CD4-positive, alpha-beta T cell treated with Interleukin-4 for 1 hour (primary cell): ENCODE measurements around the gene PABPN1L.

ENCODE experiments used
- DNase-seq, 2 donors: peaks; one replicate each; pipeline ENCODE4 v3.0.0-alpha.2; 2020 to 2022

PABPN1L gene

DNA sequence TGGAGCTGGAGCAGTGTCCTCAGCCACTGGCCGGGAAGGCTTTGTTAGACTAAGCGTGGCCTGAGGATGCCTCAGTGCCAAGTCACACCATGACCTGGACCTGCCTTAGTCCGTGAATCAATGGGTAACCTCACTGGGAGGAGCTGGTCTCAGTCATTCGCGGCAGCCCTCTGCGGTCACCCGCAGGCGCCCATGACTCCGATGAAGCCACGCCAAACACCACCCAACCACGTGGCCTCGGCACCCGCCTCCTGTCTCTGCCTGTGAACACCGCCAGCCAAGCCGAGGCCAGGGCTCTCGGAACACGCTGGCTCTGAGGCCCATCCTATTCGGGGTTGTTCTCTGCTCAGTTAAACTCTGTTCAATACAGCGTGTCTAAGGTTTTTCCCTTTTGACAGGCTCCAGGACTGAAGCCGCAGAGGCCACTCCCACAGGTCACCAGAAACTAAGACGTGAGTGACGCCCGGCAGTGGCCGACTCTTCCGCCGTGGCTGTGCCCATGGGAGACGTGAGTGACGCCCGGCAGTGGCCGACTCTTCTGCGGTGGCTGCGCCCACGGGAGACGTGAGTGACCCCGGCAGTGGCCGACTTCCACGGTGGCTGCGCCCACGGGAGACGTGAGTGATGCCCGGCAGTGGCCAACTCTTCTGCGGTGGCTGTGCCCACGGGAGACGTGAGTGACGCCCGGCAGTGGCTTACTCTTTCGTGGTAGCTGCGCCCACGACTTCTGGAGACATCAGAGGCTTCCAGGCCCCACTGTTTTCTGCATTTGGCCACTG lies 16.8 kb upstream of the PABPN1L start:
- DNase-seq, result no peak

DNA sequence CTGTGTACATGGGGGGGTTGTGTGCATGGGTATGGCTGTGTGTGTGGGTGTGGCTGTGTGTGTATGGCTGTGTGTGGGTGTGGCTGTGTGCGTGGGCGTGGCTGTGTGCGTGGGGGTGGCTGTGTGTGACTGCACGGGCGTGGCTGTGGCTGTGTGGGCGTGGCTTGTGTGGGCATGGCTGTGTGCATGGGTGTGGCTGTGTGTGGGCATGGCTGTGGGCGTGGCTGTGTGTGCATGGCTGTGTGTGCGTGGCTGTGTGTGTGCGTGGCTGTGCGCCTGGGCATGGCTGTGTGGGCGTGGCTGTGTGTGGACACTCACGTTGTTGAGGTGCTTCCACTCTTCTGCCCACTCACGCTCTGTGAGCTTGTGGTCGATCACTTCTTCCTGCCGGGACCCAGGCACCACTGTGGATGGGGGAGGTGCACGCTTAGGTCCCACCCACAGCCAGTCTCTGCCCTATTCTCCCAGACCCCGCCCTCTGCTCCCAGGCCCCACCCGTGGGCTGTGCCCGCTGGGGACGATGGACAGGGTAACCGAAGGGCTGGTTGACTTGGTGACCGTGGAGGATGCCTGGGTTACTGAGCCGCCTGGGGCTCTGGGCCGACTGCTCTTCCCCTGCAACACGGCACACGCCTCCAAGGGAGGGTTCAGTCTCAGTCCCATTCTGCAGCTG lies 16.0 kb upstream of the PABPN1L start:
- DNase-seq, result peak; percentile 14 to 44

DNA sequence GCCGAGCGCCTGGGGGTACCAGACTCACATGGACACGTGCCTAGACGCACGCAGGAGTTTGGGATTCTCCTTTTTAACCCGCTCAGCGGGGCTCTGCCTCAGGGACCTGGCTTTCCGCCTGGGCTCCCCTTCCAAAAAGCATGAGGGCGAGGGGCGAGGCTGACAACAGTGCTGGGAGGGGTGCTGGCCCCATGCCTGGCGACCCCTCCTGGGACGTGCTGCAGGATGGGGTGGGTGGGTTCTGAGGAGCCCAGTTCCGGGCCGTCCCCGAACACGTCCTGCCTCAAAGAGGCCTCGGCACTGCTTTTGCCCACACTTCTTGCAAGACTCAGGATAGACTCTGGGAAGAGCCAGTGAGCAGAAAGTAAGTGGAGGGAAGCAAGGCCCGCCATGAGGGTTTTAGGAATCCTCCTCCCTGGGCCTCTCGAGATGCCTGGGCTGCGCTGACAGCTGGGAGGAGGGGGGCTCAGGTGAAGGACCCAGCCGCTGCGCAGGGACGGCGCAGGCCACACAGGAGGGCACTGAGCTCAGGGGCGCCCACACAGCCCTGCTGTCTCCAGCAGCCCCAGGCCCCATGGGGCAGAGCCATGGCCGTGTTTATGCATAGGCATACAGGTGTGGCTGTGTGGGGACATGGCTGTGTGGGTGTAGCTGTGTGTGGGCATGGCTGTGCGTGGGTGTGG lies 15.4 kb upstream of the PABPN1L start:
- DNase-seq, result no peak

GRCh38 chr16:88881007-88881615 lies 14.7 kb upstream of the PABPN1L start:
- DNase-seq, result no peak

DNA sequence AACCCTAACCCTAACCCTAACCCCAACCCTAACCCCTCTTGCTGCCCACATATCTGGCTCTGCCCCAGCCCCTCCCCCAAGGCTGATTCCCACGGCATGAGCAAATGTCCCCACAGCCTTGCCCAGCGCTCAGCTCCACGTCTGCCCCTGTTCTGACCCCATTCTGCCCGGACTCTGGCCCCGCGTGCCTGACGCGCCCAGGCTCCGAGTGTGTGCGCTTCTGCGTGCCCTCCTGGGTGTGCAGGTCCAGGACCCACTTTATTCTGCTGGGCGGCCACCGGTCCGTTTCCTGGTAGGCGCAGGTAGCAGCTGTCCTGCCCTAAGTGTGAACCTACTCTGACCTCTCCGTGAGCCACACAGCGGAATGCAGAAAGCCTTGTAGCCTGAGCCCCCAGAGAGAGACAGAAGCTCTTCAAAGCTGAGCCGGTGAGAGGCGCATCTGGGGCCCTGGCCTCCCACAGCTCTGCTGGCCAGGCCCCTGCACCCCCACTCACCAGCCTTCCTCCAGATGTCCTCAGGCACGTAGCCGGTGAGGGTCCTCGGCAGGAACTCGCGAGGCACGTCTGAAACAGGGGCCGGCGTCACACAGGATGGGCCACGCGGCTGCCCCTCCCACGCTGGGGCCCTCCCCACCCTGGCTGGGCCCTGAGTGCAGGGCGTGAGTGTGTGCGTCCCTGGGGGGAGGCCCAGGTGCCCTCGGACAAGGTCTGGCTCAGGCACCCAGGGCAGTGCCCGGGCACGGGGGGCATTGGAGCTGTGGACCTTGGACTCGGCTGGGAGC lies 14.0 kb upstream of the PABPN1L start:
- DNase-seq, result no peak

DNA sequence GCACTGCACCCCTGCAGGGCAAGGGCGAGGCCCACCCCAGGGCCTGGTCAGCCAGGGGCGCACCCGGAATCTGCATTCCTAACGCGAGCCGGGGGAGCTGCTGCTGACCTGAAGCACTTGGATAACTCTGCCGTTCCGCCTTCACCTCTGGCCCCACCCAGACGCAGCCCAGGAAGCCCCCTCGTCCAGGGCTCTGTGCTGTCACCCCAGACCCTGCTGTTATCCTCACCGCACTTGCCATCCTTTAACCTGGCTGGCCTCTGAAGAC lies 13.3 kb upstream of the PABPN1L start:
- DNase-seq, result no peak

GRCh38 chr16:88878967-88879787 lies 12.7 kb upstream of the PABPN1L start:
- DNase-seq, result no peak

- DNase-seq, result no peak
Observed at GRCh38 chr16:88878356-88878755, 11.9 kb upstream of the PABPN1L start.

DNA sequence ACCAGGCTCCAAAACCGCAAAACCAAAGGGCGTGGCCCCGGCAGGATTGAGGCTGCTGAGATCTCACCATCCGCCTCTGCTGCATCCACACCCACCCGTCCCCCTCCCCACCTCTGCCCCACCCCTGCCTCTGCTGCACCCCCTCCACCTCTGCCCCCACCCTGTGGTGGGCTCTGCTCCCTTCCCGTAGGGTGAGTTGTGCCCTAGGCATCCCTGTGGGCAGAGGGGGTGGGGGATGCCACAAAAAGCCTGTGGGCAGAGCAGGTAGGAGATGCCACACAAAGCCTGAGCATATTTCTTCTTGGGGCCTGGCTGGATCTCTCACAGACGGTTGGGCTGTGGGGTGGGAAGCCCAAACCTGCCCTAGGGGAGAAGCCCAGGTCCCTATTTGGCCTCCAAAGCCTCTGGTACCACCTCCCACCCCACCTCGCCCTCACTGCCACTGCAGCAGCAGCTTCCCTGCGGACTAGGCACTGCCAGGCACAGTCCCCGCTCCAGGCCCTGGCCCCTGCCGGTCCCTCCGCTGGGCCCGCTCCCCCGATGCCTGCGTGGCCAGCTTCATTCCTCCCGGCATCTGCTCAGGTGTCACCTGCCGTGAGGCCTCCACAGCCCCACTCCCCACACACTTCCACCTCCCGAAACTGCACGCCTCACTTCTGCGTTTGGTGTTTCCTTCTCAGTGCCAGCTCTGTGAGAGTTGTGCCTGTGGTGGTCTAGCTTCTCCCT lies 11.3 kb upstream of the PABPN1L start:
- no peak for DNase-seq

DNA sequence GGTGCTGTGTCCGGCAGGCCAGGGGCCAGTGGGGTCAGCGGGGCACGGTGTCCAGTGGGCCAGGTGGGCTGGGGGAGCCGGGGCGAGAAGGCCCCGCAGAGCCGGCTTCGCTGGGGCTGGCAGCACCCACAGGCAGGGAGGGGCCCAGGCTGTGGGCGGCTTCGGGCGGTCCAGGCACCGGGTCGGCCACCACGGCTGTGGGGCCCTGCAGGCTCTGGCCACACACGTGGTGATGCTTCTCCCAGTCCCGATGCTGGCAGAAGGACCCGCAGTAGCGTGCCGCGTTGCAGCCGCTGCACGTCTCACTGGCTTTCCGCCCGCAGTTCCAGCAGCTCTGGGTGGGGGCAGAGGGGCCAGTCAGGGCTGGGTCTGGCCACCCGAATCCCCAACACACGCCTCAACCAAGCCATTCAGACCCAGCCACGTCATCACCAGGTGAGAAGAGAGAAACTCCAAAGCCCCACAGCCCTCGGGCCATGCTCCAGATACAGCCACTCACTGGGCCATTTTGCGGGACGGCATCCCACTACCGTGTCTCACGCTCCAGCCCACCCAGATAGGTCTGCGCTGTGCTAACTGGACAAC lies 10.6 kb upstream of the PABPN1L start:
- DNase-seq, result no peak

DNA sequence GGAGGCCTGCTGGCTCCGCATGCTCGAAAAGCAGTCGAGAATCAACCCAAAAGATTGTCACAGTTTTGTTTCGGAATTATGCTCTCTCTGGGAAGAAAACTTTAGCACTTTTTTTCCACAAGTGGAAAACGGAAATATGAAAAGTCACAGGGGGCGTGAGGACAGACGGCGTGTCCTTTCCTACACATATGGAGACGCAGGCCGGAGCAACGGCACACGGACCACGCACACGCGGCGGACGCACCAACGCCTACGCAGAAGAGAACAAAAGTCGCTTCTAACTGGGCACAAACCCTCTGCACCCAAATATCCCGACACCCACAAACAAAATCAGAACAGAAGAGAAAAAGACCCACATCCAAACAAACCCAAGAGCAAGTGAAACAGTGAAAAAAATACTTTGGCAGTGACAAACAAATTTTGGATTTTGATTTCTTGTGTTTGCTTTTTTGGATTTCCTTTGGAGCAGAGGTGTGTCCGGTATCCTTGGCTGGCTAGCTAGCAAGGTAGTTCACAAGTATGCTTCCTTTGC lies 9.3 kb upstream of the PABPN1L start:
- DNase-seq, result no peak

DNA sequence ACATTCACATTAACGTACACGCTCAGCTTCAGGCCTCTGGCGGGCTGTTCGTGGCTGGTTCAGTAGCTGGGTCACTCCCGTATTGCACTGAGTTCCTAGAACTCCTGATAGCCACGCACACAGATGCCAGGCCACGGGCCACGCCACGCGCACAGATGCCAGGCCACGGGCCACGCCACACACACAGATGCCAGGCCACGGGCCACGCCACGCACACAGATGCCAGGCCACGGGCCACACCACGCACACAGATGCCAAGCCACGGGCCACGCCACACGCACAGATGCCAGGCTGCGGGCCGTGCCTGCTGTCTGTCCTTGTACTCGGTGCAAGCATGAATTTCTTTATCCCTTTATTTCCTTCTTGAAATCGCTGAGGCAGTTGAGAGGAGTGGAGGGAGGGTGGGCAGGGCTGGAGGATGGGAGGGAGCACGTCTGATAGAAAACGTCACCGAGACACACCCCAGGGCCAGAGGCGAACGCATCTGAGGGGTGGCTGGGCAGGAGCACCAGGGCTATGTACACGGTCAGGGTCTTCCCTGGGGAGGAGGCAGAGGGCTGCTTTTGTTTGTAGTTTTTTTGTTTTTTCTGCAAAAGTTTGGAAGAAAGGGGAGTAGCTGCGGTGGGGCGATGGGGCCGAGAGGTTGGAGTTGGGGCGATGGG lies 8.6 kb upstream of the PABPN1L start:
- DNase-seq, result no peak

DNA sequence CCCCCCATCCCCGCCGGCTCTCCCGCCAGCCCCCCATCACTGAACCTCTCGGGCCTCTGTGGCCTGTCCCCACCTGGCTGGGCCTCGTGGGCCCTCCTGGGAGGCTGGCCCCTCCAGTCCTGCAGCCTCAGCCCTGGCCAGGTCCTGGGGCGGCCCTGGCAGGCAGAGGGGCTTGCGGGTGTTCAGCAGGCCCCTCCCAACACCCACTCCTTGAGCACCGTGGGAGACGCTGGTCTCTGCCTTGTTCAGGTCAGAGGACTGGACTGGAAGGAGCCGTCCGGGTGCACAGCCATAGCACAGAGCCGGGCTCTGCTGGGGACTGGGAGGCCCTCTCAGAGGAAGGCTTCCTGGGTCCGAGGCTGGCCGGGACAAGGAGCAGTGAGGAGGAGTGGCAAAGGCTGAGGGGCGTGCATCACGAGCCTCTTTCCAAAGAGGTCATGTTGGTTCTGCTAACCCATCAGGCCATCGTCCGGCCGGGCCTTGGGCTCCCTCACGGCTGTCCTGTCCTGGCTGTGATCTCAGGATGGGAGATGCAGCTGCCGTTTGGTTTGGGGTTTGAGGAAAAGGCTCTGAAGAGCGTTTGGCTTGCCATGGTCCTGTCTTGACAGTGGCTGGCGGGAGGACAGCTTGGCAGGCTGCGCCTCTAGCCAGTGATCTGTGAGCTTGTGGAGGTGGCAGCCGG lies 6.3 kb upstream of the PABPN1L start:
- no peak for DNase-seq

- DNase-seq, result no peak
Observed at GRCh38 chr16:88871730-88872416, 5.4 kb upstream of the PABPN1L start.

- DNase-seq, result no peak
Observed at GRCh38 chr16:88871349-88871702, 4.9 kb upstream of the PABPN1L start.

GRCh38 chr16:88870608-88871348 lies 4.3 kb upstream of the PABPN1L start:
- no peak for DNase-seq

GRCh38 chr16:88869673-88869980 lies 3.2 kb upstream of the PABPN1L start:
- DNase-seq, result no peak

DNA sequence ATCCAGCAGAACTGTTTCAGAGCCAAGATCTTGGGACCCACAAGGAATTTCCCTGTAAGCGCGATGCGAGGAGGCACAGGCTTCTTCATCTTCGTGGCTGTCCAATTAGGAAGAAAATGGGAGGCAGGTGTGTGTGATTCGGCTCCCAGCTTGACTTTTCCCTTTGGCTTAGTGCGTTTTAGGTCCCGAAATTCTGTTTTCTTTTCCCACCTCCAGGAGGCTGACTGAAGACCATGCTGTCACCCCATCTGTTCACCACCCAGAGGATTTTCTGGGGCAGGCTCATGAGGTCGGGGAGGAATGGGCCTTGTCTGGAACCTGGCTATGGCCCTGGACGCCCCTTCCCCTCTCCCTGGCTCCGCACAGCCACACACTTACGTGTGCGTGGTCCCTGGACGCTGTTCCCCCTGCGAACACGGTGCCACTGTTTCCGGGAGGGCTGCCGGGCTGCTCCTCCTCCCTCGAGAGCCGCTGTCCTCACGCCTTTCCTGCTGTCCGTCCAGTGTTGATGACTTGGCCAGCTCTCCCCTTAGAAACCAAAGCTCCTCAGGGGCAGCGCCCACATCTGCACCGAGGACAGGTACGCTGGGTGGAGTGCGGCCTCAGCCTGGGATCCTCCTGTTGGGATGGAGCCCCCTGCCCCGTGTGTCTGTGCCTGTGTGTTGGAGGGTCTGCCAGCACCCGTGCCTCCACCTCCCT lies 2.7 kb upstream of the PABPN1L start:
- no peak for DNase-seq
